Spleen (tissue), 11 donors: ENCODE results near the gene WDR82. TPM values are rescaled to one million over a fixed set of nuclear protein-coding genes. Genes with fewer than 3 reads are reported as not detected.
A peak's percentile ranks its signal among the peaks of the same experiment; 100 is the strongest.

Experiments used
- DNase-seq: peaks from one replicate; pipeline ENCODE4 v3.0.0-alpha.2; 2020
- H3K27ac ChIP-seq, 8 donors: fragments of 200-600 bp; sonication (generic) in 7 of 8; 1 replicate in 4 of 8; 2 replicates in 4 of 8; pipeline versions ENCODE4 v1.5.0 to v1.8.0; 2016 to 2021; ENCODE audit warnings: inconsistent platforms in 4 of 8, mild to moderate bottlenecking in 4 of 8, moderate library complexity in 1 of 8
- H3K27me3 ChIP-seq, 7 donors: fragments of 200-600 bp; sonication (generic) in 6 of 7; replicated peaks in 1 of 7; 1 replicate in 4 of 7; 2 replicates in 3 of 7; pipeline versions ENCODE4 v1.5.0 to v1.8.0; 2016 to 2021; ENCODE audit warnings: inconsistent platforms in 3 of 7, mild to moderate bottlenecking in 1 of 7
- H3K36me3 ChIP-seq, 6 donors: fragments of 200-600 bp; sonication (generic) in 5 of 6; 1 replicate in 4 of 6; 2 replicates in 2 of 6; pipeline versions ENCODE4 v1.5.0 to v1.8.0; 2016 to 2021; ENCODE audit warnings: inconsistent platforms in 2 of 6
- H3K4me1 ChIP-seq, 6 donors: fragments of 200-600 bp; sonication (generic) in 5 of 6; 1 replicate in 3 of 6; 2 replicates in 3 of 6; pipeline versions ENCODE4 v1.5.0 to v1.8.0; 2016 to 2021; ENCODE audit warnings: inconsistent platforms in 3 of 6
- H3K4me3 ChIP-seq, 8 donors: fragments of 200-600 bp; sonication (generic) in 7 of 8; 1 replicate in 4 of 8; 2 replicates in 4 of 8; pipeline versions ENCODE4 v1.5.0 to v1.8.0; 2016 to 2021; ENCODE audit warnings: inconsistent platforms in 4 of 8, mild to moderate bottlenecking in 4 of 8, moderate library complexity in 2 of 8
- H3K9me3 ChIP-seq, 8 donors: fragments of 200-600 bp; sonication (generic) in 7 of 8; 1 replicate in 4 of 8; 2 replicates in 4 of 8; pipeline versions ENCODE4 v1.5.0 to v1.8.0; 2016 to 2021; ENCODE audit warnings: inconsistent platforms in 4 of 8
- CTCF ChIP-seq, 11 experiments: fragments of 200-600 bp in 7 of 11; fragments of 450-650 bp in 4 of 11; sonication (generic) in 4 of 11; IDR thresholded peaks in 8 of 11; conservative IDR thresholded peaks in 3 of 11; 1 replicate in 7 of 11; 2 replicates in 4 of 11; pipeline versions ENCODE4 v1.4.0 to v1.8.0; 2016 to 2021; ENCODE audit warnings: antibody characterized with exemption in 11 of 11, inconsistent platforms in 4 of 11, mild to moderate bottlenecking in 1 of 11
- POLR2A ChIP-seq, 3 donors: fragments of 450-650 bp; IDR thresholded peaks; one replicate each; pipeline ENCODE4 v1.5.1; 2017; ENCODE audit warnings: antibody characterized with exemption in 3 of 3, mild to moderate bottlenecking in 1 of 3
- POLR2AphosphoS5 ChIP-seq, 3 donors: sonication (generic); formaldehyde crosslinking; IDR thresholded peaks; one replicate each; pipeline ENCODE4 v1.5.1; 2017; ENCODE audit warnings: antibody characterized with exemption in 3 of 3
- WGBS, 5 donors: extraction: QIAGEN DNeasy Blood & Tissue Kit in 3 of 5; methylation state at CpG; one replicate each; pipeline versions ENCODE4 v1.1.5 to v1.1.7; 2013 to 2018; 5-methylcytosine and 5-hydroxymethylcytosine counted together
- intact Hi-C: fragments of 100-400 bp; cut with DNase I; formaldehyde crosslinking; loops from one replicate; pipeline ENCODE4 v1.15.0; 2023; ENCODE audit warnings: low total_unique reads
- polyA plus RNA-seq, 3 donors: library from polyadenylated mRNA; stranded (reverse); fragments of 200-250 nt; gene quantifications; one replicate each; pipeline ENCODE4 v1.2.1, GENCODE V29; 2013
- total RNA-seq, 7 donors: library from RNA; depleted of rRNA in 3 of 7; stranded (reverse); fragments of >200 nt in 3 of 7; fragmentation: NEBNext Ultra II Directional in 4 of 7; extraction: Animal tissue kit (Norgen Biotek cat#: 25700) in 4 of 7; gene quantifications; one replicate each; pipeline versions ENCODE4 v1.1.0 to v1.2.1, GENCODE V29; 2016 to 2021
- donor health status: healthy with polysubstance abuse.
- donor health status: DM: no; HTN: no; CAD: no; lungs with moderate emphysema.
- donor health status: DM: no; HTN: no; CAD: no.
- donor health status: Bipolar disorder and iron deficiency.
- donor health status: healthy.
- donor health status: DM: no; HTN: no; CAD: no.
- donor health status: DM: yes; HTN: yes; CAD: no.

Gene WDR82
- total and polyA plus RNA-seq, 10 donors, result 20.9 to 80.6 (median 66.4) TPM

- TF ChIP-seq POLR2A (IDR thresholded peaks at IDR 0.05), result no peak
- TF ChIP-seq CTCF (IDR thresholded peaks at IDR 0.05 in 8 of 11, conservative IDR thresholded peaks at IDR 0.05 in 3 of 11), result no peak
- no peak for TF ChIP-seq POLR2AphosphoS5 (IDR thresholded peaks at IDR 0.05)
- Histone ChIP-seq H3K27ac (peak overlapping the region in 4 of 8 donors; percentile 82 to 90 (median 85)), H3K27me3 (no peaks in the 10 kb centered on the region), H3K4me3 (no peak overlapping the region), H3K9me3 (no peaks in the 10 kb centered on the region), H3K4me1 (peaks cover 2 to 75% (median 57%) of the 10 kb centered on the region in 6 donors), H3K36me3 (peaks cover 6 to 72% (median 46%) of the 10 kb centered on the region in 6 donors)
- intact Hi-C loops, result no loop called here
- 84 to 92% (median 86%) methylated on average over 5 to 7 of the region's 7 CpGs for WGBS, 5 donors
- no peak for DNase-seq
These were observed 50.7 kb downstream of the WDR82 start for GRCh38 chr3:52227766-52228165.

GRCh38 chr3:52227117-52227516, 51.3 kb downstream of the WDR82 start:
- peaks cover 6 to 72% (median 43%) of the 10 kb centered on the region in 6 donors for H3K36me3 ChIP-seq
- no peak overlapping the region for H3K4me3 ChIP-seq
- intact Hi-C loops, result no loop called here
- TF ChIP-seq POLR2AphosphoS5 (IDR thresholded peaks at IDR 0.05) (peak in 1 of 3 donors; percentile 51), POLR2A (IDR thresholded peaks at IDR 0.05) (no peak), CTCF (IDR thresholded peaks at IDR 0.05 in 8 of 11, conservative IDR thresholded peaks at IDR 0.05 in 3 of 11) (no peak)
- H3K27me3 ChIP-seq, result no peaks in the 10 kb centered on the region
- H3K27ac ChIP-seq, result peak overlapping the region; percentile 8 to 90 (median 78)
- H3K4me1 ChIP-seq, result peaks cover 9 to 75% (median 57%) of the 10 kb centered on the region in 6 donors
- no peaks in the 10 kb centered on the region for H3K9me3 ChIP-seq
- DNase-seq, result no peak
- WGBS, 5 donors, result 69 to 87% (median 86%) methylated on average over 4 of the region's 4 CpGs

- intact Hi-C loops, result no loop called here
- Histone ChIP-seq H3K4me3 (peak overlapping the region in 2 of 8 donors; percentile 38 to 65), H3K27ac (peak overlapping the region; percentile 48 to 90 (median 80)), H3K36me3 (peaks cover 6 to 72% (median 37%) of the 10 kb centered on the region in 6 donors), H3K9me3 (no peaks in the 10 kb centered on the region), H3K27me3 (no peaks in the 10 kb centered on the region), H3K4me1 (peaks cover 16 to 75% (median 57%) of the 10 kb centered on the region in 6 donors)
- DNase-seq, result no peak
- 53 to 68% (median 63%) methylated on average over 3 to 5 of the region's 5 CpGs for WGBS, 5 donors
- TF ChIP-seq POLR2AphosphoS5 (IDR thresholded peaks at IDR 0.05) (peak in 1 of 3 donors; percentile 20), POLR2A (IDR thresholded peaks at IDR 0.05) (no peak)
These were observed 52.1 kb downstream of the WDR82 start for GRCh38 chr3:52226229-52226817.

- Histone ChIP-seq H3K4me3 (peak within 1 kb of the TSS; percentile 5 to 65 (median 33)), H3K27me3 (no peaks in the 10 kb centered on the region), H3K9me3 (no peaks in the 10 kb centered on the region), H3K4me1 (peaks cover 23 to 75% (median 61%) of the 10 kb centered on the region in 6 donors), H3K36me3 (peaks cover 6 to 71% (median 30%) of the 10 kb centered on the region in 6 donors), H3K27ac (peak within 1 kb of the TSS; percentile 53 to 90 (median 80))
- peak; percentile 63 to 85 (median 82) for TF ChIP-seq POLR2AphosphoS5 (IDR thresholded peaks at IDR 0.05)
- TF ChIP-seq POLR2A (IDR thresholded peaks at IDR 0.05), result peak in 1 of 3 donors; percentile 63
- no peak for TF ChIP-seq CTCF (IDR thresholded peaks at IDR 0.05 in 8 of 11, conservative IDR thresholded peaks at IDR 0.05 in 3 of 11)
- DNase-seq, result peak; percentile 87
- WGBS, 5 donors, result 17 to 54% (median 32%) methylated on average over 7 to 9 of the region's 9 CpGs
- intact Hi-C loops, result no loop called here
These were observed 52.8 kb downstream of the WDR82 start, which contains the start of gene TLR9 for GRCh38 chr3:52225452-52226228. TSS of gene TLR9 (minus strand) at chr3:52225645. CDS start at chr3:52225529, 116 bp downstream.
